ENCODE data around the gene NAV2.

DNA sequence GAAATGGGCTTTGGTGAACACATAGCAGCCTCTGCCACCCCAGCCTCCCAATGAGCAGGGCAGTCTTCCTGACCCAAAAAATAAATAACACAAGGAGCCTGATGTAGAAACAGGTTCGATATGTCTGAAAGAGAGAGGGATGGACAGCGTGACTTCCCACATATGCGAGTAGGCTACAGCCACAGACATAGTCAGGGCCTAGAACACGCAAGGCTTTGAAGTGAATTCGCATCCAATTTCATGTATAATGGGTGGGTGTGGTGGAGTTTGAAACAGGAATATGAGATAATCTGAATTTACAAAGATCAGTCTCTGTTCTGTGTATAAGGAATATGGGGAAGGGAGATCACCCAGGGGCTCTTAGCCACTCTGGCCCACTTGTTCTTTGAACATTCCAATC is 373.3 kb downstream of the NAV2 start:
- TF ChIP-seq, protein P1, sequence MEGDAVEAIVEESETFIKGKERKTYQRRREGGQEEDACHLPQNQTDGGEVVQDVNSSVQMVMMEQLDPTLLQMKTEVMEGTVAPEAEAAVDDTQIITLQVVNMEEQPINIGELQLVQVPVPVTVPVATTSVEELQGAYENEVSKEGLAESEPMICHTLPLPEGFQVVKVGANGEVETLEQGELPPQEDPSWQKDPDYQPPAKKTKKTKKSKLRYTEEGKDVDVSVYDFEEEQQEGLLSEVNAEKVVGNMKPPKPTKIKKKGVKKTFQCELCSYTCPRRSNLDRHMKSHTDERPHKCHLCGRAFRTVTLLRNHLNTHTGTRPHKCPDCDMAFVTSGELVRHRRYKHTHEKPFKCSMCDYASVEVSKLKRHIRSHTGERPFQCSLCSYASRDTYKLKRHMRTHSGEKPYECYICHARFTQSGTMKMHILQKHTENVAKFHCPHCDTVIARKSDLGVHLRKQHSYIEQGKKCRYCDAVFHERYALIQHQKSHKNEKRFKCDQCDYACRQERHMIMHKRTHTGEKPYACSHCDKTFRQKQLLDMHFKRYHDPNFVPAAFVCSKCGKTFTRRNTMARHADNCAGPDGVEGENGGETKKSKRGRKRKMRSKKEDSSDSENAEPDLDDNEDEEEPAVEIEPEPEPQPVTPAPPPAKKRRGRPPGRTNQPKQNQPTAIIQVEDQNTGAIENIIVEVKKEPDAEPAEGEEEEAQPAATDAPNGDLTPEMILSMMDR (IDR thresholded peaks at IDR 0.05): no peak
- TF ChIP-seq POLR2A (IDR thresholded peaks at IDR 0.05): no peak
